Smooth muscle cell (in vitro differentiated cells): ENCODE results near the gene HLCS. TPM values are rescaled to one million over a fixed set of nuclear protein-coding genes. Genes with fewer than 3 reads are reported as not detected.
A peak's percentile ranks its signal among the peaks of the same experiment; 100 is the strongest.

Experiments used
- DNase-seq: peaks from one replicate; lab custom pipeline; 2025; ENCODE audit not compliant: unreplicated experiment; lab: John Stamatoyannopoulos, UW
- H2AFZ ChIP-seq: fragments of 200-600 bp; sonication (generic); 2 replicates; pipeline ENCODE4 v1.6.0; 2016; ENCODE audit warnings: antibody characterized with exemption, low read depth, mild to moderate bottlenecking
- H3F3A ChIP-seq: fragments of 200-600 bp; sonication (generic); 2 replicates; pipeline ENCODE4 v1.6.0; 2017; ENCODE audit warnings: antibody characterized with exemption, low read depth
- H3K27ac ChIP-seq: fragments of 200-600 bp; sonication (generic); 2 replicates; pipeline ENCODE4 v1.5.1; 2016; ENCODE audit warnings: low read depth, mild to moderate bottlenecking
- H3K27me3 ChIP-seq: fragments of 200-600 bp; sonication (generic); 2 replicates; pipeline ENCODE4 v1.6.1; 2016; ENCODE audit warnings: low read depth, mild to moderate bottlenecking
- H3K36me3 ChIP-seq: fragments of 200-600 bp; sonication (generic); 2 replicates; pipeline ENCODE4 v1.5.1; 2016; ENCODE audit warnings: low read depth
- H3K4me1 ChIP-seq: fragments of 200-600 bp; sonication (generic); 2 replicates; pipeline ENCODE4 v1.5.1; 2016; ENCODE audit warnings: low read depth
- H3K4me2 ChIP-seq: fragments of 200-600 bp; sonication (generic); 2 replicates; pipeline ENCODE4 v1.6.0; 2016; ENCODE audit warnings: mild to moderate bottlenecking
- H3K4me3 ChIP-seq: fragments of 200-600 bp; sonication (generic); 2 replicates; pipeline ENCODE4 v1.5.1; 2016; ENCODE audit warnings: mild to moderate bottlenecking
- H3K79me2 ChIP-seq: fragments of 200-600 bp; sonication (generic); 2 replicates; pipeline ENCODE4 v1.6.0; 2016; ENCODE audit warnings: low read depth, mild to moderate bottlenecking
- H3K9ac ChIP-seq: fragments of 200-600 bp; sonication (generic); 2 replicates; pipeline ENCODE4 v1.6.0; 2016; ENCODE audit warnings: low read depth
- H3K9me3 ChIP-seq: fragments of 200-600 bp; sonication (generic); replicated peaks from 2 replicates; pipeline ENCODE4 v1.5.1; 2016; ENCODE audit warnings: low read depth
- H4K20me1 ChIP-seq: fragments of 200-600 bp; sonication (generic); 2 replicates; pipeline ENCODE4 v1.6.0; 2016; ENCODE audit warnings: low read depth
- CTCF ChIP-seq: fragments of 200-600 bp; sonication (generic); IDR thresholded peaks from 2 replicates; pipeline ENCODE4 v1.5.1; 2017; ENCODE audit warnings: borderline replicate concordance, mild to moderate bottlenecking, antibody characterized with exemption; ENCODE audit not compliant: insufficient read depth, poor library complexity, severe bottlenecking
- WGBS: methylation state at CpG from one replicate; pipeline ENCODE4 v1.1.7; 2016; ENCODE audit warnings: low lambda C conversion rate; 5-methylcytosine and 5-hydroxymethylcytosine counted together
- polyA plus RNA-seq: library from polyadenylated mRNA; unstranded; fragments of >200 nt; fragmentation: Nextera tagmentation; extraction: Ambion mirVana; gene quantifications from 2 replicates; pipeline ENCODE4 v1.2.1, GENCODE V29; 2016
- small RNA-seq: library from RNA; depleted of rRNA; stranded (forward); fragments of <200 nt; gene quantifications from one replicate; pipeline ENCODE3, GENCODE V24; 2014
- total RNA-seq: library from RNA; depleted of rRNA; stranded (reverse); fragments of >200 nt; gene quantifications from 2 replicates; pipeline ENCODE4 v1.2.3, GENCODE V29; 2014

HLCS gene
- total and polyA plus RNA-seq, 2 experiments from 2014 or later: 7.5 to 20.6 TPM

GRCh38 chr21:36701756-36702621, 264.5 kb downstream of the HLCS start:
- H4K20me1 ChIP-seq: no peaks in the 10 kb centered on the region
- H3F3A ChIP-seq: no peaks in the 10 kb centered on the region
- H3K9ac ChIP-seq: no peak overlapping the region
- H3K36me3 ChIP-seq: no peaks in the 10 kb centered on the region
- peaks cover 100% of the 10 kb centered on the region for H3K27me3 ChIP-seq
- TF ChIP-seq CTCF: no peak
- H3K4me1 ChIP-seq: peaks cover 49% of the 10 kb centered on the region
- H3K27ac ChIP-seq: no peak overlapping the region
- DNase-seq: no peak
- H2AFZ ChIP-seq: no peak overlapping the region
- no peaks in the 10 kb centered on the region for H3K79me2 ChIP-seq
- no peaks in the 10 kb centered on the region for H3K9me3 ChIP-seq
- H3K4me2 ChIP-seq: peak overlapping the region; percentile 67
- H3K4me3 ChIP-seq: peak overlapping the region; percentile 8
- WGBS: 7% methylated on average over 26 of the region's 26 CpGs

GRCh38 chr21:36700971-36701755, 265.3 kb downstream of the HLCS start:
- TF ChIP-seq CTCF: no peak
- H3K36me3 ChIP-seq: no peaks in the 10 kb centered on the region
- H3K4me3 ChIP-seq: peak overlapping the region; percentile 8
- H3K27ac ChIP-seq: no peak overlapping the region
- no peaks in the 10 kb centered on the region for H4K20me1 ChIP-seq
- 2% methylated on average over 60 of the region's 65 CpGs for WGBS
- H3K27me3 ChIP-seq: peaks cover 100% of the 10 kb centered on the region
- no peaks in the 10 kb centered on the region for H3K9me3 ChIP-seq
- no peak overlapping the region for H2AFZ ChIP-seq
- no peak overlapping the region for H3K9ac ChIP-seq
- DNase-seq: no peak
- H3F3A ChIP-seq: no peaks in the 10 kb centered on the region
- peaks cover 46% of the 10 kb centered on the region for H3K4me1 ChIP-seq
- H3K4me2 ChIP-seq: peak overlapping the region; percentile 67
- no peaks in the 10 kb centered on the region for H3K79me2 ChIP-seq

Small RNAs within 50 kb of the gene (small RNA-seq; reads per million reads assigned to genes)
- gene RF00019 (not detected), gene RNA5SP491 (2.8 reads per million, percentile 51 among the genes with 10 or more reads in this experiment)

Other genes starting within 250 kb of the HLCS start
- not detected in 2 replicates for gene RIPPLY3, start 40.0 kb upstream of the HLCS start, total RNA-seq
- not detected in 2 replicates for gene RIPPLY3, start 40.0 kb upstream of the HLCS start, polyA plus RNA-seq
- 13.8 and 15.4 TPM in 2 replicates for gene PIGP, start 106.4 kb upstream of the HLCS start, total RNA-seq
- 17.6 and 19.3 TPM in 2 replicates for gene PIGP, start 106.4 kb upstream of the HLCS start, polyA plus RNA-seq
- gene TTC3, start 106.6 kb upstream of the HLCS start, total RNA-seq: 224 and 331 TPM in 2 replicates
- 177 and 193 TPM in 2 replicates for gene TTC3, start 106.6 kb upstream of the HLCS start, polyA plus RNA-seq